ENCODE results near the gene GP1BB.

Gene GP1BB

GRCh38 chr22:19745155-19746101, 22.1 kb downstream of the GP1BB start:
- H3K27me3 ChIP-seq (ENCODE audit: insufficient read depth, poor library complexity, severe bottlenecking): no peaks in the 10 kb centered on the region
- H3K4me3 ChIP-seq (ENCODE audit: severe bottlenecking): no peak overlapping the region
- ATAC-seq (ENCODE audit: low read depth) (no peak), DNase-seq (ENCODE audit: low spot score) (no peak)
- H3K36me3 ChIP-seq (ENCODE audit: low read depth): no peaks in the 10 kb centered on the region
- TF ChIP-seq, protein P1, sequence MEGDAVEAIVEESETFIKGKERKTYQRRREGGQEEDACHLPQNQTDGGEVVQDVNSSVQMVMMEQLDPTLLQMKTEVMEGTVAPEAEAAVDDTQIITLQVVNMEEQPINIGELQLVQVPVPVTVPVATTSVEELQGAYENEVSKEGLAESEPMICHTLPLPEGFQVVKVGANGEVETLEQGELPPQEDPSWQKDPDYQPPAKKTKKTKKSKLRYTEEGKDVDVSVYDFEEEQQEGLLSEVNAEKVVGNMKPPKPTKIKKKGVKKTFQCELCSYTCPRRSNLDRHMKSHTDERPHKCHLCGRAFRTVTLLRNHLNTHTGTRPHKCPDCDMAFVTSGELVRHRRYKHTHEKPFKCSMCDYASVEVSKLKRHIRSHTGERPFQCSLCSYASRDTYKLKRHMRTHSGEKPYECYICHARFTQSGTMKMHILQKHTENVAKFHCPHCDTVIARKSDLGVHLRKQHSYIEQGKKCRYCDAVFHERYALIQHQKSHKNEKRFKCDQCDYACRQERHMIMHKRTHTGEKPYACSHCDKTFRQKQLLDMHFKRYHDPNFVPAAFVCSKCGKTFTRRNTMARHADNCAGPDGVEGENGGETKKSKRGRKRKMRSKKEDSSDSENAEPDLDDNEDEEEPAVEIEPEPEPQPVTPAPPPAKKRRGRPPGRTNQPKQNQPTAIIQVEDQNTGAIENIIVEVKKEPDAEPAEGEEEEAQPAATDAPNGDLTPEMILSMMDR (IDR thresholded peaks at IDR 0.05; ENCODE audit: poor library complexity, severe bottlenecking): no peak
- H3K4me1 ChIP-seq (ENCODE audit: insufficient read depth, poor library complexity, severe bottlenecking): no peaks in the 10 kb centered on the region
- H3K9me3 ChIP-seq (ENCODE audit: severe bottlenecking): no peaks in the 10 kb centered on the region
- H3K27ac ChIP-seq (ENCODE audit: poor library complexity, severe bottlenecking): no peak overlapping the region

GRCh38 chr22:19746726-19747125, 23.4 kb downstream of the GP1BB start:
- TF ChIP-seq, protein P1 (IDR thresholded peaks at IDR 0.05; ENCODE audit: poor library complexity, severe bottlenecking): no peak
- ATAC-seq (ENCODE audit: low read depth): no peak

GRCh38 chr22:19747551-19747950, 24.2 kb downstream of the GP1BB start:
- Histone ChIP-seq H3K4me3 (ENCODE audit: severe bottlenecking) (no peak overlapping the region), H3K27ac (ENCODE audit: poor library complexity, severe bottlenecking) (no peak overlapping the region), H3K4me1 (ENCODE audit: insufficient read depth, poor library complexity, severe bottlenecking) (peaks cover 7% of the 10 kb centered on the region), H3K27me3 (ENCODE audit: insufficient read depth, poor library complexity, severe bottlenecking) (no peaks in the 10 kb centered on the region), H3K36me3 (ENCODE audit: low read depth) (no peaks in the 10 kb centered on the region), H3K9me3 (ENCODE audit: severe bottlenecking) (no peaks in the 10 kb centered on the region)
- TF ChIP-seq, protein P1 (IDR thresholded peaks at IDR 0.05; ENCODE audit: poor library complexity, severe bottlenecking): no peak
- no peak for ATAC-seq (ENCODE audit: low read depth)
- DNase-seq (ENCODE audit: low spot score): no peak

More at GRCh38 chr22:19746726-19747125, 23.4 kb downstream of the GP1BB start:
- no peaks in the 10 kb centered on the region for H3K27me3 ChIP-seq (ENCODE audit: insufficient read depth, poor library complexity, severe bottlenecking)
- H3K36me3 ChIP-seq (ENCODE audit: low read depth): no peaks in the 10 kb centered on the region
- H3K4me1 ChIP-seq (ENCODE audit: insufficient read depth, poor library complexity, severe bottlenecking): peaks cover 7% of the 10 kb centered on the region
- no peak overlapping the region for H3K27ac ChIP-seq (ENCODE audit: poor library complexity, severe bottlenecking)
- H3K4me3 ChIP-seq (ENCODE audit: severe bottlenecking): no peak overlapping the region
- H3K9me3 ChIP-seq (ENCODE audit: severe bottlenecking): no peaks in the 10 kb centered on the region
- DNase-seq (ENCODE audit: low spot score): no peak

- DNase-seq (ENCODE audit: low spot score) (no peak), ATAC-seq (ENCODE audit: low read depth) (no peak)
- H3K27ac ChIP-seq (ENCODE audit: poor library complexity, severe bottlenecking): no peak overlapping the region
- H3K4me3 ChIP-seq (ENCODE audit: severe bottlenecking): no peak overlapping the region
- H3K4me1 ChIP-seq (ENCODE audit: insufficient read depth, poor library complexity, severe bottlenecking): peaks cover 7% of the 10 kb centered on the region
- no peaks in the 10 kb centered on the region for H3K36me3 ChIP-seq (ENCODE audit: low read depth)
- H3K27me3 ChIP-seq (ENCODE audit: insufficient read depth, poor library complexity, severe bottlenecking): no peaks in the 10 kb centered on the region
- H3K9me3 ChIP-seq (ENCODE audit: severe bottlenecking): no peaks in the 10 kb centered on the region
- TF ChIP-seq, protein P1 (IDR thresholded peaks at IDR 0.05; ENCODE audit: poor library complexity, severe bottlenecking): no peak
These were observed 24.8 kb downstream of the GP1BB start for GRCh38 chr22:19748139-19748538.

All from RWPE2 (cell line).